HepG2 (cell line): ENCODE data around the gene SMAD2. TPM values are rescaled to one million over a fixed set of nuclear protein-coding genes. Genes with fewer than 3 reads are reported as not detected.

Experiments used
- ATAC-seq: fragments of 200-7000 bp; cut with Tn5 transposase; 3 replicates; pipeline ENCODE4 v1.9.1; 2020; ENCODE audit warnings: mild to moderate bottlenecking, moderate library complexity
- BruUV-seq: library from RNA; stranded (reverse); fragments of 400-500 nt; replicated peaks from 2 replicates; lab custom pipeline; 2021; lab: Mats Ljungman, UMichigan
- CTCF ChIA-PET: fragments of 300-600 bp; formaldehyde crosslinking; extraction: SDS; loops from one replicate; lab custom pipeline; 2021; ENCODE audit warnings: low total read pairs, inconsistent platforms, low intra/inter-chr PET ratio; lab: Yijun Ruan, JAX
- POLR2A ChIA-PET: fragments of 350-600 bp; sonication (Branson Sonifier 250); formaldehyde crosslinking; loops from one replicate; lab custom pipeline; 2020; ENCODE audit warnings: antibody characterized with exemption, inconsistent platforms; lab: Yijun Ruan, JAX
- DNase-seq: peaks from one replicate; pipeline ENCODE4 v3.0.0-alpha.2; 2015; ENCODE audit warnings: low spot score
- FAIRE-seq: peaks from 3 replicates; lab custom pipeline; 2011; peaks lifted over from hg19 to GRCh38; lab: Jason Lieb, UNC
- H2AFZ ChIP-seq: one replicate; pipeline ENCODE4 v1.6.1; 2011; ENCODE audit warnings: low read length, inconsistent platforms
- H3K27ac ChIP-seq: fragments of 300-600 bp; 3 replicates; pipeline ENCODE4 v1.8.0; 2011; ENCODE audit warnings: mixed run types, mild to moderate bottlenecking, mixed read lengths, low read length, inconsistent platforms; ENCODE audit not compliant: insufficient read depth; ENCODE audit errors: extremely low read length
- H3K27me3 ChIP-seq, 2 experiments: fragments of 200-600 bp in 1 of 2; 2 replicates in 1 of 2; 3 replicates in 1 of 2; pipeline versions ENCODE4 v1.6.0 to v1.8.0; 2011; ENCODE audit warnings: low read length in 2 of 2, mild to moderate bottlenecking in 2 of 2, moderate library complexity in 2 of 2, inconsistent platforms in 1 of 2; ENCODE audit not compliant: insufficient read depth in 2 of 2, control insufficient read depth in 1 of 2
- H3K36me3 ChIP-seq, 2 experiments: fragments of 200-600 bp in 1 of 2; replicated peaks in 1 of 2; 2 replicates in 1 of 2; 3 replicates in 1 of 2; pipeline versions ENCODE4 v1.5.1 to v1.8.0; 2011; ENCODE audit warnings: low read length in 2 of 2, inconsistent platforms in 1 of 2; ENCODE audit not compliant: insufficient read depth in 2 of 2, control insufficient read depth in 1 of 2
- H3K4me1 ChIP-seq: 2 replicates; pipeline ENCODE4 v1.5.1; 2012; ENCODE audit warnings: low read length, inconsistent platforms; ENCODE audit not compliant: insufficient read depth
- H3K4me2 ChIP-seq: 2 replicates; pipeline ENCODE4 v1.6.0; 2011; ENCODE audit warnings: low read depth, low read length, inconsistent platforms
- H3K4me3 ChIP-seq, 3 experiments: fragments of 200-600 bp in 1 of 3; sonication (generic), shearing (Covaris generic) in 1 of 3; replicated peaks in 1 of 3; 2 replicates each; pipeline ENCODE4 v1.5.1; 2011 to 2016; ENCODE audit warnings: low read length in 3 of 3, inconsistent platforms in 2 of 3, low read depth in 2 of 3, mild to moderate bottlenecking in 2 of 3, control low read depth in 1 of 3, mixed read lengths in 1 of 3; ENCODE audit not compliant: insufficient read depth in 1 of 3
- H3K79me2 ChIP-seq: one replicate; pipeline ENCODE4 v1.6.1; 2011; ENCODE audit warnings: low read length, inconsistent platforms; ENCODE audit not compliant: insufficient read depth
- H3K9ac ChIP-seq: 2 replicates; pipeline ENCODE4 v1.6.0; 2011; ENCODE audit warnings: mild to moderate bottlenecking, low read depth, low read length, inconsistent platforms; ENCODE audit not compliant: insufficient read depth
- H3K9me3 ChIP-seq: 2 replicates; pipeline ENCODE4 v1.5.1; 2012; ENCODE audit warnings: mild to moderate bottlenecking, low read length
- H4K20me1 ChIP-seq: 2 replicates; pipeline ENCODE4 v1.6.0; 2011; ENCODE audit warnings: inconsistent platforms, mild to moderate bottlenecking, low read length, moderate library complexity; ENCODE audit not compliant: insufficient read depth
- CHD4 ChIP-seq: fragments of 200-600 bp; sonication (generic); IDR thresholded peaks from 2 replicates; pipeline ENCODE4 v1.7.0; 2017; ENCODE audit warnings: mild to moderate bottlenecking, low read length, borderline replicate concordance
- MXD4 ChIP-seq: IDR thresholded peaks from 2 replicates; pipeline ENCODE4 v1.6.1; 2016; ENCODE audit warnings: mild to moderate bottlenecking, missing biosample characterization, missing genetic modification reagents
- TERF1 ChIP-seq: sonication (generic); formaldehyde crosslinking; IDR thresholded peaks from 2 replicates; pipeline ENCODE4 v1.8.0; 2022; ENCODE audit warnings: mild to moderate bottlenecking, missing genetic modification reagents, moderate library complexity
- USF2 ChIP-seq, 2 experiments: sonication (generic) in 1 of 2; formaldehyde crosslinking in 1 of 2; IDR thresholded peaks; 2 replicates each; pipeline versions ENCODE4 v1.5.1 to v1.6.1; 2011 to 2020; ENCODE audit warnings: borderline replicate concordance in 1 of 2, low read depth in 1 of 2, low read length in 1 of 2, mild to moderate bottlenecking in 1 of 2, missing genetic modification reagents in 1 of 2, moderate library complexity in 1 of 2
- ZNF234 ChIP-seq: sonication (generic); formaldehyde crosslinking; conservative IDR thresholded peaks from 2 replicates; pipeline ENCODE4 v1.5.1; 2020; ENCODE audit warnings: mild to moderate bottlenecking, missing genetic modification reagents
- ZNF589 ChIP-seq: sonication (generic); formaldehyde crosslinking; conservative IDR thresholded peaks from 2 replicates; pipeline ENCODE4 v1.8.0; 2022; ENCODE audit warnings: mild to moderate bottlenecking, moderate library complexity, missing genetic modification reagents
- ZNF773 ChIP-seq: sonication (generic); formaldehyde crosslinking; IDR thresholded peaks from 2 replicates; pipeline ENCODE4 v1.4.0; 2020; ENCODE audit warnings: missing genetic modification reagents, borderline replicate concordance
- WGBS: methylation state at CpG from one replicate; pipeline ENCODE4 v1.1.6; 2017; ENCODE audit warnings: low lambda C conversion rate; 5-methylcytosine and 5-hydroxymethylcytosine counted together
- in situ Hi-C: cut with HindIII; loops from 2 replicates; pipeline ENCODE4 v1.10.0; 2017; ENCODE audit warnings: low pct_unique_long_range_greater_than_20kb; ENCODE audit not compliant: extremely low pct_ligation_motif_present
- intact Hi-C: fragments of 100-400 bp; cut with micrococcal nuclease; formaldehyde crosslinking; loops from one replicate; pipeline ENCODE4 v1.10.0; 2022; ENCODE audit not compliant: unreplicated experiment
- polyA plus RNA-seq, 8 experiments: library from polyadenylated mRNA; depleted of rRNA in 3 of 8; stranded (reverse) in 7 of 8; unstranded in 1 of 8; fragments of >200 nt; fragmentation: Illumina TruSeq in 4 of 8; extraction: Trizol in 4 of 8; gene quantifications; 2 replicates each; pipeline versions ENCODE4 v1.2.1 to v1.2.3, GENCODE V29; 2011 to 2016; ENCODE audit warnings: low read depth in 4 of 8, missing spikeins in 1 of 8, mixed read lengths in 1 of 8; ENCODE audit not compliant: insufficient read depth in 1 of 8
- total RNA-seq, 5 experiments: library from RNA; depleted of rRNA; stranded (reverse); fragments of >200 nt; fragmentation: Illumina TruSeq; extraction: Trizol; gene quantifications; 2 replicates each; pipeline ENCODE4 v1.2.3, GENCODE V29; 2016; ENCODE audit warnings: low read depth in 1 of 5
- TF ChIP-seq, protein P1 (sequence below): sonication (generic); formaldehyde crosslinking; IDR thresholded peaks from 2 replicates; pipeline ENCODE4 v1.5.0; 2020; ENCODE audit warnings: mild to moderate bottlenecking, missing genetic modification reagents, borderline replicate concordance
- TF ChIP-seq, protein P2 (sequence below): sonication (generic); formaldehyde crosslinking; IDR thresholded peaks from 2 replicates; pipeline ENCODE4 v1.4.0; 2020; ENCODE audit warnings: missing genetic modification reagents

The SMAD2 gene
- total and polyA plus RNA-seq, 2 of the 13 experiments (the other 11 are each of a cell fraction or from before 2014, with no cell fraction given) = 40.2 to 96.2 TPM

DNA sequence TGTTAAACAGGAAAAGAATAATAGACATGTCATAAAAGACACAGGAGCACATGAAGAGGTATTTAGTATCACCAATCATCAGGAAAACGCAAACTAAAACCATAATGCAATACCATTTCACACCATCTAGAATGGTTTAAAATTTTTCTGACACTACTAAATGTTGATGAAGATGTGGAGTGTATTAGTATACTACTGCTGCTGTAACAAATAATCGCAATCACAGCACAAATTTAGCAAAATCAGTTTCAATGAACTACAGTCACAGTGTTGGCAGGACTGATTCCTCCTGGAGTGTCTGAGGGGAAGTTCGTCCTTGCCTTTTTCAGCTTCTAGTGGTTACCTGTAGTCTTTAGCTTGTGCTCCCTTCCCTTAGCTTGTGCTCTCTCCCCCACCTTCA, 24.1 kb downstream of the SMAD2 start (continued):
- TF ChIP-seq, protein P1, sequence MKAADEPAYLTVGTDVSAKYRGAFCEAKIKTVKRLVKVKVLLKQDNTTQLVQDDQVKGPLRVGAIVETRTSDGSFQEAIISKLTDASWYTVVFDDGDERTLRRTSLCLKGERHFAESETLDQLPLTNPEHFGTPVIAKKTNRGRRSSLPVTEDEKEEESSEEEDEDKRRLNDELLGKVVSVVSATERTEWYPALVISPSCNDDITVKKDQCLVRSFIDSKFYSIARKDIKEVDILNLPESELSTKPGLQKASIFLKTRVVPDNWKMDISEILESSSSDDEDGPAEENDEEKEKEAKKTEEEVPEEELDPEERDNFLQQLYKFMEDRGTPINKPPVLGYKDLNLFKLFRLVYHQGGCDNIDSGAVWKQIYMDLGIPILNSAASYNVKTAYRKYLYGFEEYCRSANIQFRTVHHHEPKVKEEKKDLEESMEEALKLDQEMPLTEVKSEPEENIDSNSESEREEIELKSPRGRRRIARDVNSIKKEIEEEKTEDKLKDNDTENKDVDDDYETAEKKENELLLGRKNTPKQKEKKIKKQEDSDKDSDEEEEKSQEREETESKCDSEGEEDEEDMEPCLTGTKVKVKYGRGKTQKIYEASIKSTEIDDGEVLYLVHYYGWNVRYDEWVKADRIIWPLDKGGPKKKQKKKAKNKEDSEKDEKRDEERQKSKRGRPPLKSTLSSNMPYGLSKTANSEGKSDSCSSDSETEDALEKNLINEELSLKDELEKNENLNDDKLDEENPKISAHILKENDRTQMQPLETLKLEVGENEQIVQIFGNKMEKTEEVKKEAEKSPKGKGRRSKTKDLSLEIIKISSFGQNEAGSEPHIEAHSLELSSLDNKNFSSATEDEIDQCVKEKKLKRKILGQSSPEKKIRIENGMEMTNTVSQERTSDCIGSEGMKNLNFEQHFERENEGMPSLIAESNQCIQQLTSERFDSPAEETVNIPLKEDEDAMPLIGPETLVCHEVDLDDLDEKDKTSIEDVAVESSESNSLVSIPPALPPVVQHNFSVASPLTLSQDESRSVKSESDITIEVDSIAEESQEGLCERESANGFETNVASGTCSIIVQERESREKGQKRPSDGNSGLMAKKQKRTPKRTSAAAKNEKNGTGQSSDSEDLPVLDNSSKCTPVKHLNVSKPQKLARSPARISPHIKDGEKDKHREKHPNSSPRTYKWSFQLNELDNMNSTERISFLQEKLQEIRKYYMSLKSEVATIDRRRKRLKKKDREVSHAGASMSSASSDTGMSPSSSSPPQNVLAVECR (CRISPR knock-in tag) = no peak
- TF ChIP-seq ZNF234 (CRISPR knock-in tag) (no peak), ZNF773 (CRISPR knock-in tag) (no peak), USF2 (IDR thresholded peaks at IDR 0.05; ENCODE audit: low read depth, low read length) (no peak), USF2 (CRISPR knock-in tag; IDR thresholded peaks at IDR 0.05; ENCODE audit: borderline replicate concordance) (no peak)
- TF ChIP-seq, all 625 proteins: peak for 4

GRCh38 chr18:47903809-47904208, 26.6 kb downstream of the SMAD2 start:
- 93% methylated on average over 2 of the region's 2 CpGs for WGBS
- H3K27ac ChIP-seq = no peak overlapping the region
- no peak for ATAC-seq
- POLR2A ChIA-PET = no interaction called here
- CTCF ChIA-PET = no interaction called here
- peaks cover 19% of the 10 kb centered on the region for H3K4me1 ChIP-seq
- in situ Hi-C loops (no loop called here), intact Hi-C loops (no loop called here)
- no peak overlapping the region for H3K4me3 ChIP-seq
- FAIRE-seq = no peak
- H3K9me3 ChIP-seq = peaks cover 13% of the 10 kb centered on the region
- no peak for DNase-seq
- peaks cover 11% of the 10 kb centered on the region for H4K20me1 ChIP-seq
- H3K9ac ChIP-seq = no peak overlapping the region
- no peak overlapping the region for H3K4me2 ChIP-seq
- BruUV-seq = no TSS peak
- no peak overlapping the region for H2AFZ ChIP-seq
- H3K36me3 ChIP-seq = peaks cover 0 to 4% of the 10 kb centered on the region in 2 experiments; a peak in 1 of 5 replicates
- H3K79me2 ChIP-seq = peaks cover 99% of the 10 kb centered on the region
- H3K27me3 ChIP-seq = no peaks in the 10 kb centered on the region
- TF ChIP-seq, protein P2, sequence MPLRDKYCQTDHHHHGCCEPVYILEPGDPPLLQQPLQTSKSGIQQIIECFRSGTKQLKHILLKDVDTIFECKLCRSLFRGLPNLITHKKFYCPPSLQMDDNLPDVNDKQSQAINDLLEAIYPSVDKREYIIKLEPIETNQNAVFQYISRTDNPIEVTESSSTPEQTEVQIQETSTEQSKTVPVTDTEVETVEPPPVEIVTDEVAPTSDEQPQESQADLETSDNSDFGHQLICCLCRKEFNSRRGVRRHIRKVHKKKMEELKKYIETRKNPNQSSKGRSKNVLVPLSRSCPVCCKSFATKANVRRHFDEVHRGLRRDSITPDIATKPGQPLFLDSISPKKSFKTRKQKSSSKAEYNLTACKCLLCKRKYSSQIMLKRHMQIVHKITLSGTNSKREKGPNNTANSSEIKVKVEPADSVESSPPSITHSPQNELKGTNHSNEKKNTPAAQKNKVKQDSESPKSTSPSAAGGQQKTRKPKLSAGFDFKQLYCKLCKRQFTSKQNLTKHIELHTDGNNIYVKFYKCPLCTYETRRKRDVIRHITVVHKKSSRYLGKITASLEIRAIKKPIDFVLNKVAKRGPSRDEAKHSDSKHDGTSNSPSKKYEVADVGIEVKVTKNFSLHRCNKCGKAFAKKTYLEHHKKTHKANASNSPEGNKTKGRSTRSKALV (CRISPR knock-in tag) = no peak
- TF ChIP-seq TERF1 = no peak
- TF ChIP-seq MXD4 (CRISPR knock-in tag) = no peak
- TF ChIP-seq CHD4 = no peak
- TF ChIP-seq ZNF589 (CRISPR knock-in tag) = no peak
